C4-2B (cell line): Measurements from ENCODE around the gene CFL1.

ENCODE experiments used
- CTCF ChIP-seq: fragments of 450-650 bp; conservative IDR thresholded peaks from 2 replicates; pipeline ENCODE4 v1.5.1; 2017; ENCODE audit warnings: mild to moderate bottlenecking
- ZFX ChIP-seq: fragments of 450-650 bp; IDR thresholded peaks from 2 replicates; pipeline ENCODE4 v1.6.1; 2017

- TF ChIP-seq CTCF (no peak), ZFX (no peak)
Measured at GRCh38 chr11:65887723-65888162, 29.8 kb upstream of the CFL1 start.
